ENCODE measurements around the gene INSIG1.

The INSIG1 gene

DNA sequence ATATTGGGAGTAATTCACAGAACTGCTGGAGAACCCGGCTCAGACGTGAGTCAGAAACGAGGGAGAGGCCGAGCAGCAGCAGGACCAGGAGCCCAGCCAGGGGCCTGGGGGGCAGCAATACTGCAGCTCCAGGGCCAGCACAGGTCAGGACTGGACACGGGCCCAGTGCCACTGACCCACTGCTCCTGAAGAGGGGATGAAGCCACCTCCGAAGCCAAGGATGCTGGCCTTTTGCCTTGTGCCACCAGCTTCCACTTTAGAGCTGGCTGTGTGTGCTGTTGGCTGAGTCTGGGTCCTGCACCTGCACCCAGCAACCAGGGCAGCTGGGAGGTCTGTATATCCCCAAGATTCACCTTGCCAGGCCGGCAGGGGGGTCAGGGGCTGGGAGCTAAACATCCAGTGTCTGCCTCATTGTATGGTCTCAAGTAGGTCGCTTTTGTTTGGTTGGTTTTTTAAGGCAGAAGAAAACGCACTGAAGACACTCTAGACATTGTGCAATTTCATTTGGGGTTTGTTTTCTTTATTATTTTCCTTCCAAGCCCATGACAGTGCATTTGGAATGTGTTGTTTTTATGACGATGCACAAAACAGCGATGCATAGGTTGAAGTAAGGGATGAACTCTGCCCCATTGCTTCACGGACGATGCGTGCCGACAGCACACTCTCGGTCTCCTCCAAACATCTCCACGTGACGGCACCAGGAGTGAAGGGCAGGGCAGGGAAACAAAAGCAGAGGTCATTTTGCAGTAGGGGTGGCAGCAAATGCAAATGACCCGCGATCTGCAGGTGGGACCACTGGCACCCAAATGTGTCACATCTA lies 27.7 kb upstream of the INSIG1 start:
- no peaks in the 10 kb centered on the region for H3K36me3 ChIP-seq (ENCODE audit: insufficient read depth, low read length)
- H3K4me3 ChIP-seq (ENCODE audit: low read depth, low read length, poor library complexity, severe bottlenecking): no peak overlapping the region
- H3K4me2 ChIP-seq (ENCODE audit: low read length): no peak overlapping the region
- no peak overlapping the region for H2AFZ ChIP-seq (ENCODE audit: low read length)
- H3K9me2 ChIP-seq (ENCODE audit: low read depth, low read length): no peaks in the 10 kb centered on the region
- H3K27ac ChIP-seq (ENCODE audit: low read depth, low read length, poor library complexity, severe bottlenecking): no peak overlapping the region
- no peaks in the 10 kb centered on the region for H3K9me3 ChIP-seq (ENCODE audit: low read length)
- H3K4me1 ChIP-seq (ENCODE audit: insufficient read depth, low read length, severe bottlenecking): no peaks in the 10 kb centered on the region
- no peaks in the 10 kb centered on the region for H4K20me1 ChIP-seq (ENCODE audit: insufficient read depth, low read length)
- TF ChIP-seq, protein P1, sequence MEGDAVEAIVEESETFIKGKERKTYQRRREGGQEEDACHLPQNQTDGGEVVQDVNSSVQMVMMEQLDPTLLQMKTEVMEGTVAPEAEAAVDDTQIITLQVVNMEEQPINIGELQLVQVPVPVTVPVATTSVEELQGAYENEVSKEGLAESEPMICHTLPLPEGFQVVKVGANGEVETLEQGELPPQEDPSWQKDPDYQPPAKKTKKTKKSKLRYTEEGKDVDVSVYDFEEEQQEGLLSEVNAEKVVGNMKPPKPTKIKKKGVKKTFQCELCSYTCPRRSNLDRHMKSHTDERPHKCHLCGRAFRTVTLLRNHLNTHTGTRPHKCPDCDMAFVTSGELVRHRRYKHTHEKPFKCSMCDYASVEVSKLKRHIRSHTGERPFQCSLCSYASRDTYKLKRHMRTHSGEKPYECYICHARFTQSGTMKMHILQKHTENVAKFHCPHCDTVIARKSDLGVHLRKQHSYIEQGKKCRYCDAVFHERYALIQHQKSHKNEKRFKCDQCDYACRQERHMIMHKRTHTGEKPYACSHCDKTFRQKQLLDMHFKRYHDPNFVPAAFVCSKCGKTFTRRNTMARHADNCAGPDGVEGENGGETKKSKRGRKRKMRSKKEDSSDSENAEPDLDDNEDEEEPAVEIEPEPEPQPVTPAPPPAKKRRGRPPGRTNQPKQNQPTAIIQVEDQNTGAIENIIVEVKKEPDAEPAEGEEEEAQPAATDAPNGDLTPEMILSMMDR (IDR thresholded peaks at IDR 0.05; ENCODE audit: low read length): no peak
- TF ChIP-seq EZH2 (IDR thresholded peaks at IDR 0.05; ENCODE audit: borderline replicate concordance, low read length): no peak
- H3K9ac ChIP-seq (ENCODE audit: low read length): no peak overlapping the region
- no peaks in the 10 kb centered on the region for H3K79me2 ChIP-seq (ENCODE audit: insufficient read depth, low read length)
- H3F3A ChIP-seq (ENCODE audit: insufficient read depth, low read length): no peaks in the 10 kb centered on the region
- peaks cover 21% of the 10 kb centered on the region for H3K27me3 ChIP-seq (ENCODE audit: insufficient read depth, low read length)

GRCh38 chr7:155270861-155271260 lies 26.8 kb upstream of the INSIG1 start:
- Histone ChIP-seq H3K79me2 (ENCODE audit: insufficient read depth, low read length) (no peaks in the 10 kb centered on the region), H3F3A (ENCODE audit: insufficient read depth, low read length) (no peaks in the 10 kb centered on the region), H3K4me1 (ENCODE audit: insufficient read depth, low read length, severe bottlenecking) (no peaks in the 10 kb centered on the region), H2AFZ (ENCODE audit: low read length) (no peak overlapping the region), H3K27me3 (ENCODE audit: insufficient read depth, low read length) (peaks cover 20% of the 10 kb centered on the region), H3K27ac (ENCODE audit: low read depth, low read length, poor library complexity, severe bottlenecking) (no peak overlapping the region), H3K4me2 (ENCODE audit: low read length) (no peak overlapping the region), H3K9ac (ENCODE audit: low read length) (no peak overlapping the region), H3K36me3 (ENCODE audit: insufficient read depth, low read length) (no peaks in the 10 kb centered on the region), H3K9me3 (ENCODE audit: low read length) (no peaks in the 10 kb centered on the region), H3K4me3 (ENCODE audit: low read depth, low read length, poor library complexity, severe bottlenecking) (no peak overlapping the region), H3K9me2 (ENCODE audit: low read depth, low read length) (no peaks in the 10 kb centered on the region), H4K20me1 (ENCODE audit: insufficient read depth, low read length) (no peaks in the 10 kb centered on the region)
- no peak for TF ChIP-seq EZH2 (IDR thresholded peaks at IDR 0.05; ENCODE audit: borderline replicate concordance, low read length)
- TF ChIP-seq, protein P1 (IDR thresholded peaks at IDR 0.05; ENCODE audit: low read length): no peak

DNA sequence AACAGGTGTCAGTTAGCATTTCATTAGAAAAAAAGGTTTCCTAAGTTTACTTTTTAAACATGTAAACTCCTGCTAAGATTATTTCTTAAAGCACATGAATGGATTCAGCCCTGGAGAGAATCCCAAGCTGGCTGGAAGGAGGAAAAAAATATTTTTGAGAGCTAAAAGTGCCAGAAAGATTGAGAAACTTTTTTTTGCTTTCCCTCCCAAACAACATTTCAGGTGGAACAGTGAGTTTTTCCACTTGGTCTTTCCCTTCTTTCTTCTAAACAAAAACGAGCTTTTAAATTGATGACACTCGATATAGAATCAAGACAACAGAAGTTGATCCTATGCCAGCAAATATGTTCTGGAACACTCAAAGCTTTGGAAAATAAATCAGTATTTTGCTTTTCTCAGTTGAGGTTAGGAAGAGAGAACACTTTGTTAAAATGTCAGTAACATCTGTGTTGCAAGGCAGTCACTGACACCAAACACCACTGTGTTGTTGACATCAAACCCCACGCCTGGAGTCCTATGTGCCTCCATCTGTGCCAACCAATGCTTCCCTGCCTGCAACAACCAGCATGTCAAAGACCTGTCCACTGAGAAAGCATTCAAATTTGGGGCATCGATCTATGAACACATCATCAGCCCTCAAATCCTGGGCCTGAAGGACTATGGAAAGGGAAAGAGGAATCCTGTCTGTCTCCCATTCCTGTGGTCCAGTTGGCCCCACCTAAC lies 22.9 kb upstream of the INSIG1 start:
- no peak overlapping the region for H3K4me2 ChIP-seq (ENCODE audit: low read length)
- no peaks in the 10 kb centered on the region for H3F3A ChIP-seq (ENCODE audit: insufficient read depth, low read length)
- H3K9me3 ChIP-seq (ENCODE audit: low read length): no peaks in the 10 kb centered on the region
- H3K4me1 ChIP-seq (ENCODE audit: insufficient read depth, low read length, severe bottlenecking): no peaks in the 10 kb centered on the region
- no peaks in the 10 kb centered on the region for H3K79me2 ChIP-seq (ENCODE audit: insufficient read depth, low read length)
- H4K20me1 ChIP-seq (ENCODE audit: insufficient read depth, low read length): no peaks in the 10 kb centered on the region
- H3K27me3 ChIP-seq (ENCODE audit: insufficient read depth, low read length): peaks cover 13% of the 10 kb centered on the region
- H2AFZ ChIP-seq (ENCODE audit: low read length): no peak overlapping the region
- no peak overlapping the region for H3K27ac ChIP-seq (ENCODE audit: low read depth, low read length, poor library complexity, severe bottlenecking)
- no peaks in the 10 kb centered on the region for H3K9me2 ChIP-seq (ENCODE audit: low read depth, low read length)
- no peaks in the 10 kb centered on the region for H3K36me3 ChIP-seq (ENCODE audit: insufficient read depth, low read length)
- no peak overlapping the region for H3K9ac ChIP-seq (ENCODE audit: low read length)
- TF ChIP-seq EZH2 (IDR thresholded peaks at IDR 0.05; ENCODE audit: borderline replicate concordance, low read length): no peak
- TF ChIP-seq, protein P1 (IDR thresholded peaks at IDR 0.05; ENCODE audit: low read length): no peak
- H3K4me3 ChIP-seq (ENCODE audit: low read depth, low read length, poor library complexity, severe bottlenecking): no peak overlapping the region
